Fibroblast of skin of abdomen (primary cell): Measurements from ENCODE around the gene ACOXL.
"Not testable (repeated sequence)": the region's sequence is repeated elsewhere in the genome, so short reads cannot be mapped to it uniquely, and the experiment has no call there.

Experiments
- DNase-seq: peaks from one replicate; pipeline ENCODE4 v3.0.0-alpha.2; 2013

Gene ACOXL

GRCh38 chr2:110829413-110830146 lies 97.2 kb downstream of the ACOXL start:
- no peak for DNase-seq

GRCh38 chr2:110832740-110833139 lies 100.4 kb downstream of the ACOXL start:
- no peak for DNase-seq

DNA sequence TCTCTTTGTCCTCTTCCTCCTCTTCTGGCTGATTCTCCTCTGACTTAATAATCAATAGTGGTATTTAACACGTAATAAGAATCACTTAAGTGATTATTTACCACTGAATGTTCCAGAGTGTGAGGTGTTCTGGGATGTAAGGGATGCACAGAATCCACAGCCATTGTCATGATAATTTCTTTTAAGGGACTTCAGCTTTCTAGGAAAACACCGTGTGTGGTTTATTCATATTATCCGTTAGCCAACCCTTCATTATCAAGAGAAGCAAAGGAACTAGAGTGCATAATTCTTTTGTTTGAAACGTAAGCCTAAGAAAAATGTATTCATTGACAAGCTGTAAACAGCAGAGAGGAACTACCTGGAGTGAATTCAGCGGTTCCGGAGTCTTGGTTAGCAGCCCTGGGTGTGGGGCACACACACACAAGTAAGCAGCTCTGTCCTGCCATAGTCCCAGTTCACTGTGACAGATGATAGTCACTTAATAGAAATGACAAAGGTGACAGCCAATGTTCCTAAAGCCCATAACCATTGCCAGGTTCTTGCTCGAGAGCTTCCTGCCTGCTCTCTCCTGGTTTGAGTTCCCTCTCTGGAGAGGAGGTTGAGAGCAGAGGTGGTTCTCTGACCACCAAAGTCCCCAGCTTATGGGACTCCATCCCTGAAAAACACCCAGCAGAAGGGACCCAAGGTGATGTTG lies 101.9 kb downstream of the ACOXL start:
- no peak for DNase-seq

DNA sequence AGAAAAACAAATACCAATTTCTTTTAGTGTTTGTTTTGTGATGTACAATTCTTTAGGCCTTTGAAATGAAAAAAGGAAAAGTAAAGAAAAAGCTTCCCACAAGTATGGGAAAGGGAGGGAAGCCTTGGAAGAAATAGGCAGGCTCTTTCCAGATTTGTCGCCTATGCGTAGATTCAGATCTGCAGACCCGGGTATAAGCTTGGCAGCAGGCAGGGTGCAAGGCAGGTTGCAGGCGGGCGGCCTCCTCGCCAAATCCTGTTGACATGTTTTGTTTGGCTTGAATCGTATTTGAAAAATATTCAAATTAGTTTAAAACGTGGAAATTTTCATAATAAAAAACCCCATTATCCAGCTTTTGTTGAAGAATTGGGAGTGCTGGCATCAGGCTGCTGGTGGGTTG lies 104.3 kb downstream of the ACOXL start:
- DNase-seq: no peak

DNA sequence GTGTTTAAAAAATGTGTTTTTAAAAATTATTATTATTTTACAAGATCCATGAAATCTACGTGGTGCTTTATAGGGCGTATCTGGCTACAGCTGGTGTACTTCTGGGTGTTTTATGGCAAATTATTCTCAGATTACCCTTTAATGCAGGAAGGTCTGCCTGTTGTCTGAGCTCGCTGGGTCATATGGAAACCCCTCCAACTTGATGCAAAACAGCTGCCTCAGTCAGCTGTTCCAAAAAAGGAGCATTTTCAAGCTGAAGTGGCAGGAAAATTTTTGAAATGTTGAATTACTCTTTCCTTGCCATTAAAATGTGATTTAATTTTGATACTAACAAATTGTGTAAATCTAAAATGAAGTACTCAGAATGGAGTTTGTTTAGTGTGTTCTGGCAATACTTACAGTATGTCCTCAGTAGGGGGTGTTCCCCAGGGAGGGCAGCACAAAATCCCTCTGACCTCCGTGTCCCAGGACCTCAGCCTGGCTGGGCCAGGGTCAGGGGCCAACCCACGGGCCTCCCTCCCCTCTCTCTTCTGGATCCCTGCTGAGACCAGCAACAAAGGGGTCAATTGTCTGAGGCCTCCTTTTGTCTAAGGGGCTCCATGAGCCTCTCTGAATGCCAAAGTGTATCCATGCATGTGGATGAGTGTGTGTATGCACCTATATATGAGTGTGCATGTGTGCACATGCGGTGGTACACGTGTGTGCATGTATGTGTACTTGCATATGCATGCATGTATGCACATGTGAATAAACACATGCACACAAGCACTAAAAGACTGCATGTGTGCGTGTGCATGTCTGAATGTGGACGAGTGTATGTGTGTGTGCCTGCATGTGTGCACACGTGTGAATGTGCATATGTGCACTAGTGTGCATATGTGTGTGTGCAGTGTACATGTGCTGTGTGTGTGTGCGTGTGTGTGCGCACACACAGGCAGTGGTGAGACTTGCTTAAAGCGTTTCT lies 105.4 kb downstream of the ACOXL start:
- no peak for DNase-seq

- DNase-seq: no peak
Observed at GRCh38 chr2:110838657-110839384, 106.4 kb downstream of the ACOXL start.

DNA sequence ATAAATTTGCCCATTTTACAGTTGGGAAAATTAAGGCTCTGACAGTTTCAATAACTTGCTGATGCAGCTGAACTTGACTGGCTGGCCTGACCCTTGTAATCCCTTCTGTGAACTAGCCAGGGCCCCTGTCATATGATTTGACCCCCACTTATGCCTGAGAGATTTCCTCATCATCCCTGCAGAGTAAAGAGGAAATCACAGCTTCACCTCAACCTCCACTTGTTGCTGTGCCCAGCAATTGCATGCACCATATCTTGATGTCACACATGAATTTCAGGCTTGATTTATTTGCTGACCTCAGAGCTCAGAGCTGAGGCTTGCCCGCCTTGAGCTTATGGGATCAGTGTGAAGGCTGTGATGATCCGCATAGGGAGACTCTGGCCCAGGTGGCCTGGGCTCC lies 108.1 kb downstream of the ACOXL start:
- DNase-seq: no peak

DNA sequence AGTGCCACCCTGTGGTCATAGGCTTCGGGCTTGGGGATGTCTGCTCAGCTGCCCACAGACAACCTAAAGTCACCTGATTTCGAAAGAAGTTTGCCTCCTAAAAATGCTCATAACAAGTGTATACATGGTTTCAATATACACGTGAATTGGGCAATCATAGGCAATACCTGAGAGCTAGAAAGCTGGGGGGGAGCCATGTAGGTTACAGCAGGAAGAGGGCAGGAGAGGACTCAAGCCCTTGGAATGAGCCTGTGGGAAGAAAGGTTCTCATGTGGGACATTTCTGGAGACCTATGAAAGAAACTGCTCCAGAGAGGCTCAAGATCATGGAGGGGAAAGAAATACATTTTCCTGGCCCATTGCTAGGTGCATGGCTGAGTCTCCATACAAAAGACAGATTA lies 109.7 kb downstream of the ACOXL start:
- no peak for DNase-seq

DNA sequence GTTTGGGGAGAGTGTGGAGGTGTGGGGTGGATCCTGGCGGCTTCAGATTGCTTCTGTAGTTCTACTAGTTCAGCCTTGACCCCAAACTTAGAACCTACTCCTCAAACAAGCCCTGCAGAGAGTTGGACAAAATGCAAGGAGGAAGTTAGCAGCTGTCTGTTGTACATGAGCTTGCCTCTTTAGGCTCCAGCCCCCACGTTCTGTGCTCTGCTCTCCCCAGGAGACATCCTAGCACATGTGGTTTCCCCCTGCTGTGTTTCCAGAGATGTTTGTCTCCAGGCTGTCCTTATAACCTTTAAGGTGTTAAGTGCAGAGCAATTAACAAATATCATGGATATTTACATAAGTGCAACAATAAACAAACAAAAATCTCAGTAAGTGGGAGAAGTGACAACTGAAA lies 111.1 kb downstream of the ACOXL start:
- DNase-seq: no peak

DNA sequence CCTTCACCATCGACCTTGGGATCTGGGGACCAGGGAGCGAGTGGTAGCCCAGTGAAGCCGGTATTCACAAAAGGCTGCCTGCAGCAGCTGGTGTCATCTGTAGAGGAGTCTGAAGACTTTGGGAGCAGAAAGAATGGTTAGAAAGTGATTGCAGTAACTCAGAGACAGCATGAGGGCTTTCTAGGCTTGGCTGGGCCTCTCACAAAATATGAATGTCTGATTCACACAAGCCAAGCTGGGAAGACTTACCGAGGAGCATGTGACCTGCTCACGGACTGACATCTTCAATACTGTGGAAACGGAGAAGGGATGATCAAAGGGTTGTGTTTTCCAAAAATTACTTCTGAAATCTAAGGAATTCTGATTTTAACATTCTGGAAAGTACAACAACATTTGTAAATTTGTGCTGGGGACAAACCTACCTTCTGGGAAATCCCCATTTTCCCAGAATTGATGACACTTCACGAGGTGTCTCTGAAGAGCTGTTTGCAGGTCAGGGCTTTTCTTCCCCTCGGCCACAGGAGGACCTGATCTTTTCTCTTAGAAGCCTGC lies 111.7 kb downstream of the ACOXL start:
- DNase-seq: no peak

GRCh38 chr2:110847651-110848050 lies 115.3 kb downstream of the ACOXL start:
- no peak for DNase-seq

DNA sequence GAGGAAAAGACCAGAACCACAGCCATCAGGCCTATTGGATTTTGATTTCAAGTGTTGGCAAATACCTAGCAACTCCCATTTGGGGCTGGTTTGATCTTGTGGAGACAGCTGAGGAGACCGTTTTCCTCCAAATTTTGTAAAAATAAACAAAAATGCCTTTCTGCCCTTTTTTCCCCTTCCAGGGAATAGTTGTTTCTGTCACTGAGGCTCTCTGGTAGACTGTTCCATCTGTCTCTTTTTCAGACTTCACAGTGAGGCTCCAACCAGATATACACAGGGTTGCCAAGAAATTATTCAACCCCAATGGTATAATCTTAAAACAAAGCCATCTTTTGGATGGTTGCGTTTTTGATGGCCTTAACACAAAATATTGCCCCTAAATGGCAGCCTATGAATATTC lies 115.7 kb downstream of the ACOXL start:
- DNase-seq: no peak

GRCh38 chr2:110848519-110849030 lies 116.2 kb downstream of the ACOXL start:
- no peak for DNase-seq

DNA sequence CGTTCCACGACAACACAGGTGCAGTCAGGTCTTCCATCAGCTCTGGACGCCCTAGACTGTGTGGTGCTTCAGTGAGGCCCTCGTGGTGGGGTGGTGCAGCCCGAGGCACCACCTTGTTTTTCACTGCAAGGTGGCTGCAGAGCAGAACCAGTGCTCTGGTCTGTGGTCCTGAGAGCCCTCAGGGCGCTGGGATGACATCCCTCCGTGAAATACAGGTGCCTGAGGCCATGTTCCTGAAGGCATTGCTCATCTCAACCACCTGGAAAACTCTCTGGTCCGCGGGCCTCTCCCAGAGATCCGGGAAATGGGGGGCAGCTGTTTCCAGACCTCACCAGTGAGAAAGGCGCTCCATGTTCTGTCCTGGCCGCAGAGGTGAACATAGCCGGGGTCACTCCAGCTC lies 119.2 kb downstream of the ACOXL start:
- DNase-seq: no peak

DNA sequence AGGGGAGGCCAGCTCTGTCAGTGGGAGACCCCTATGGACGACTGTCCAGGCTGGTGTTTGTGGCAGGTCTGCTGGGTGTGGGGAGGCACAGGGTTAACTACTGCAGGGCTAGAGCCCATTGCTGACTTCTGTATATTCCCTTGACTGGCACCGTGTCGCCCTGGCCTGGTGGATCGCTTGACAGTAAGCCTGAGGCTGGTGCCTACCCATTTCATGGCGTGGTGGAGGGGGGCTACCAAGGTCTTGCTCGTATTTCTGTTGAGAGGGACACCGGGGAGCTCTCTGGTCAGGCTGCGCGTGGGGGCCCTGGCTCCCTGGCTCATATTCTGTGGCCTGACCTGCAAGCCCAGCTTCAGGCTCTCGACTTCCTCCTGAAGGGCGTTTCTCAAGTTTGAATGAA lies 119.7 kb downstream of the ACOXL start:
- DNase-seq: no peak

DNA sequence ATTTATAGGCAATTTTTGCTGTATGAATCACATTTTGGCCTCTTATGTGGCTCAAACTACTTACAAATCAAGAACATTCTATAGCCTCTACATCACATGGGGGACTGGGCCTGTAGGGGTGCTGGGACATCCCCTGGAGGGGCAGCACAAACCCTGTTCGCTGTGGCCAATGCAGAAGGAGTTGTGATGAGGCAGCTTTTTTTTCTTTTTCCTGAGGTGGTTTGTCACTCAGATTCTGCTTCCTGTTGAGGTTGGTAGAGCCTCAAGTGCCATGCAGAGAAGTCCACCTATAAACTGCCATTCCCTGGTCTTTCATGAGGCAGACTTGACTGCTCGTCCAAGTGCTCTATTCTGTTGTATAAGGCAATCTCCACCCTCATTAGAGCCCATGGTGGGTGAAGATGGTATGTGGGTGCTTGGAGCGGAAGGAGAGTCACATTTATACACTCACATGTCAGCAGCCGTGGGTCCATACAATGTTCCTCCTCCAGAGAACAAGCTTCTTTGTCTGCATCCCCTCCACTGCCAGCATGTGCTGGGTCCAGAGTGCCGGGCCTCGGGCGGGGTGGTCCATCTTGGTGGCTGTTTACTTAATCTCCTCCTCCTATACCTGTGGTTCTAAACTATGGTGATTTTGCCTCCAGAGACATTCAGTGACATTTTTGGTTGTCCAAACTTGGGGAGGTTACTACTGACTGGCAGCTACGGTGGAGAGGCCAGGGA lies 120.3 kb downstream of the ACOXL start:
- DNase-seq: peak; percentile 6

DNA sequence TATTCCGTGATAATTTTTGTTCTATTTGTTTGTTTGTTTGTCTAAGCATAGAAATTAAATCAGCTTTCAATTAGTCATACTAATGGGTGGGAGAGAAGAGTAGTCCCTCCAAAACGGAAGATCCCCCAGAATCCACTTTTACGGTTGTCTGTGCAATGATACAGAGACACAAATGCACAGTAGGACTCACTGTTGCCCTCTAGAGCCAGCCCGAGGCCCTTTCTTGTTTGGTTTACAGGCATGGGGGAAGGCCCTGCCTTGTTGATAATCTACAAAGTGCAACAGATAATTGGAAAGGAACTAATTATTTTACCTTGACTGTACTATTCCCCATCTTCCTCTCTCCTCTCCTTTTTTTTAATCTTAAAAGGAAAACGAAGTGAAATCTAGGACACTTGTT lies 121.1 kb downstream of the ACOXL start:
- no peak for DNase-seq

GRCh38 chr2:110853948-110854347 lies 121.6 kb downstream of the ACOXL start:
- no peak for DNase-seq

DNA sequence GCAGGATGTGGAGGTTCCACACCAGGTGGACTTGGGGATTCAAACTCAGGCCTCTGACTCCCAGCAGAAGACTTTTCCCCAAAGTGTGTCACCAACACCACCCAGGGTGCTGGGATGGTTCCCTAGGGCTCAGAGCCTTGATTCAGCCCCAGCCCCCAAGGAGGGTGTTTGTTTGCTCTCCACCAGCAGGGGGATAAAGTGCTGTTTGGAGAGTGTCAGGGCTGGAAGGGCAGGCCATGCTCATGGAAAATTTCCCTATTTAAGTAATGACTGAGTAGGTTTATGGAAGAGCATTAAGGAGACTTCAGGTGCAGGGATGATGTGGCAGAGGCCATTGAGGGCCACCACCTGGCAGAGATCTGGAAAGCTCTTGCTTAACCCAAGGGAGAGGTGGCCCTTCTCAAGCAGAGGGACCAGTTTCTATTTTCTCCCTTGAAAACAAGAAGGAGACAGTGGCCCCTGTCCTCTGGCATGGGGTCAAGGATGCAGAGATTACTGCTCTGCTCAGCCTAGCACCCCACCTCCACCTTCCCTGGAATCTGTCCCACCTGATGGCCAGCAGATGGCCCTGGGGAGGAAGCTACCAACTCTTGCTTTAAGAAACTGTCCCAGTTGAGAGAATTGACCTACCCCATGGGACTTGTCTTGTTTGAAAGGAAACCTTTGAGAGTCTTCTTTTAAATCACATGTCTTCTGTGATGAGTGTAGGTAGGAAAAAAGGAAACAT lies 122.1 kb downstream of the ACOXL start:
- DNase-seq: no peak

- not testable (repeated sequence) for DNase-seq
Observed at GRCh38 chr2:110855841-110856240, 123.5 kb downstream of the ACOXL start.
